H1 (cell line): Measurements from ENCODE around the gene CYREN. TPM values are rescaled to one million over a fixed set of nuclear protein-coding genes. Genes with fewer than 3 reads are reported as not detected.

ENCODE experiments used
- CTCF ChIA-PET: fragments of 300-600 bp; sonication (Branson Sonifier 250); formaldehyde crosslinking; loops from one replicate; lab custom pipeline; 2021; ENCODE audit not compliant: partially characterized antibody; lab: Charles Lee
- POLR2A ChIA-PET: fragments of 300-600 bp; sonication (Branson Sonifier 250); formaldehyde crosslinking; loops from one replicate; lab custom pipeline; 2021; ENCODE audit warnings: inconsistent platforms; ENCODE audit not compliant: partially characterized antibody; lab: Charles Lee
- DNase-seq, 2 experiments: peaks; one replicate each; pipeline versions ENCODE4 v3.0.0 to v3.0.0-alpha.2; 2010 to 2022; ENCODE audit warnings: low spot score in 2 of 2, low read depth in 1 of 2, mixed read lengths in 1 of 2
- FAIRE-seq: peaks from 2 replicates; lab custom pipeline; 2011; peaks lifted over from hg19 to GRCh38; lab: Jason Lieb, UNC
- H2AFZ ChIP-seq: 2 replicates; pipeline ENCODE4 v1.8.1; 2012; ENCODE audit warnings: low read length, inconsistent platforms
- H2AK5ac ChIP-seq: 2 replicates; pipeline ENCODE4 v1.6.1; 2013; ENCODE audit warnings: low read depth, low read length
- H2BK120ac ChIP-seq: replicated peaks from 2 replicates; pipeline ENCODE3; 2013; ENCODE audit warnings: low read depth, low read length, inconsistent platforms
- H2BK12ac ChIP-seq: 2 replicates; pipeline ENCODE4 v1.6.1; 2013; ENCODE audit warnings: low read depth, low read length
- H2BK15ac ChIP-seq: 2 replicates; pipeline ENCODE4 v1.6.1; 2013; ENCODE audit warnings: low read length
- H2BK20ac ChIP-seq: 2 replicates; pipeline ENCODE4 v1.6.1; 2013; ENCODE audit warnings: low read length
- H2BK5ac ChIP-seq: 2 replicates; pipeline ENCODE4 v1.6.1; 2013; ENCODE audit warnings: low read depth, low read length
- H3K14ac ChIP-seq: 2 replicates; pipeline ENCODE4 v1.6.1; 2013; ENCODE audit warnings: inconsistent platforms; ENCODE audit not compliant: insufficient read length
- H3K18ac ChIP-seq: 2 replicates; pipeline ENCODE4 v1.6.1; 2013; ENCODE audit warnings: low read length; ENCODE audit errors: extremely low read depth
- H3K23ac ChIP-seq: 2 replicates; pipeline ENCODE4 v1.6.1; 2013; ENCODE audit warnings: inconsistent platforms; ENCODE audit not compliant: insufficient read length
- H3K23me2 ChIP-seq: 2 replicates; pipeline ENCODE4 v1.6.1; 2013; ENCODE audit warnings: low read depth, low read length
- H3K27ac ChIP-seq: 2 replicates; pipeline ENCODE4 v1.6.1; 2011; ENCODE audit warnings: low read depth, low read length, inconsistent platforms
- H3K27me3 ChIP-seq, 4 experiments: replicated peaks in 1 of 4; 1 replicate in 1 of 4; 2 replicates in 3 of 4; pipeline versions ENCODE4 v1.6.1 to v1.8.1; 2011 to 2013; ENCODE audit warnings: low read length in 3 of 4, mild to moderate bottlenecking in 3 of 4, inconsistent platforms in 2 of 4, mixed read lengths in 2 of 4, moderate library complexity in 1 of 4; ENCODE audit not compliant: control insufficient read depth in 3 of 4, insufficient read depth in 3 of 4; ENCODE audit errors: extremely low read depth in 1 of 4
- H3K36me3 ChIP-seq, 4 experiments: 2 replicates each; pipeline versions ENCODE4 v1.6.1 to v1.8.1; 2011 to 2013; ENCODE audit warnings: mild to moderate bottlenecking in 4 of 4, low read length in 3 of 4, moderate library complexity in 2 of 4, control low read depth in 1 of 4, inconsistent platforms in 1 of 4; ENCODE audit not compliant: insufficient read depth in 4 of 4, control insufficient read depth in 2 of 4
- H3K4ac ChIP-seq: replicated peaks from 2 replicates; pipeline ENCODE3; 2013; ENCODE audit warnings: low read length, low read depth, mixed read lengths, inconsistent platforms; ENCODE audit not compliant: insufficient read length
- H3K4me1 ChIP-seq, 4 experiments: replicated peaks in 1 of 4; 1 replicate in 1 of 4; 2 replicates in 3 of 4; pipeline versions ENCODE4 v1.6.1 to v1.8.1; 2011 to 2013; ENCODE audit warnings: low read length in 3 of 4, inconsistent platforms in 2 of 4, mixed read lengths in 1 of 4; ENCODE audit not compliant: insufficient read depth in 4 of 4, control insufficient read depth in 3 of 4
- H3K4me2 ChIP-seq, 2 experiments: 2 replicates each; pipeline versions ENCODE4 v1.6.1 to v1.8.1; 2011 to 2013; ENCODE audit warnings: low read depth in 2 of 2, low read length in 2 of 2, control low read depth in 1 of 2, inconsistent platforms in 1 of 2, mild to moderate bottlenecking in 1 of 2; ENCODE audit not compliant: insufficient read depth in 1 of 2
- H3K4me3 ChIP-seq, 4 experiments: fragments of 200-600, 300-600 bp in 1 of 4; sonication (generic), shearing (Covaris generic), sonication (Bioruptor Twin) in 1 of 4; 2 replicates each; pipeline versions ENCODE4 v1.5.1 to v1.8.1; 2011 to 2016; ENCODE audit warnings: low read length in 4 of 4, low read depth in 3 of 4, control low read depth in 2 of 4, inconsistent platforms in 2 of 4, mild to moderate bottlenecking in 2 of 4, mixed read lengths in 1 of 4, moderate library complexity in 1 of 4; ENCODE audit not compliant: insufficient read depth in 2 of 4; ENCODE audit errors: extremely low read depth in 1 of 4
- H3K56ac ChIP-seq: replicated peaks from 2 replicates; pipeline ENCODE3; 2013; ENCODE audit warnings: low read depth, mild to moderate bottlenecking, mixed read lengths, low read length, inconsistent platforms; ENCODE audit not compliant: insufficient read length
- H3K79me1 ChIP-seq: 2 replicates; pipeline ENCODE4 v1.6.1; 2013; ENCODE audit warnings: low read depth, low read length, control low read depth
- H3K79me2 ChIP-seq, 2 experiments: 2 replicates each; pipeline versions ENCODE4 v1.6.1 to v1.8.1; 2012 to 2013; ENCODE audit warnings: low read length in 2 of 2, mild to moderate bottlenecking in 2 of 2, inconsistent platforms in 1 of 2; ENCODE audit not compliant: insufficient read depth in 2 of 2, control insufficient read depth in 1 of 2
- H3K9ac ChIP-seq, 4 experiments: replicated peaks in 1 of 4; 1 replicate in 1 of 4; 2 replicates in 3 of 4; pipeline versions ENCODE4 v1.6.1 to v1.8.1; 2011 to 2013; ENCODE audit warnings: low read depth in 3 of 4, low read length in 3 of 4, control low read depth in 2 of 4, mild to moderate bottlenecking in 2 of 4, moderate library complexity in 2 of 4, inconsistent platforms in 1 of 4; ENCODE audit errors: extremely low read depth in 1 of 4
- H3K9me3 ChIP-seq, 2 experiments: 2 replicates each; pipeline versions ENCODE4 v1.6.1 to v1.8.1; 2012 to 2013; ENCODE audit warnings: mild to moderate bottlenecking in 2 of 2, moderate library complexity in 2 of 2, control low read depth in 1 of 2, inconsistent platforms in 1 of 2, low read depth in 1 of 2, low read length in 1 of 2, mixed read lengths in 1 of 2; ENCODE audit not compliant: insufficient read depth in 2 of 2
- H4K20me1 ChIP-seq, 2 experiments: replicated peaks in 1 of 2; 2 replicates each; pipeline versions ENCODE3 to v1.8.1; 2011 to 2013; ENCODE audit warnings: inconsistent platforms in 2 of 2, low read length in 2 of 2, mild to moderate bottlenecking in 1 of 2; ENCODE audit not compliant: insufficient read depth in 2 of 2, control insufficient read depth in 1 of 2
- H4K5ac ChIP-seq: 2 replicates; pipeline ENCODE4 v1.6.1; 2013; ENCODE audit warnings: low read length, low read depth, mixed read lengths, inconsistent platforms; ENCODE audit not compliant: insufficient read length
- H4K8ac ChIP-seq: 2 replicates; pipeline ENCODE4 v1.8.0; 2013; ENCODE audit warnings: mild to moderate bottlenecking, moderate library complexity, low read length, inconsistent platforms; ENCODE audit not compliant: insufficient read depth; ENCODE audit errors: extremely low read depth
- H4K91ac ChIP-seq: replicated peaks from 2 replicates; pipeline ENCODE3; 2013; ENCODE audit warnings: low read length, mixed read lengths, inconsistent platforms; ENCODE audit not compliant: insufficient read length
- NANOG ChIP-seq: IDR thresholded peaks from 2 replicates; pipeline ENCODE4 v1.6.1; 2011; ENCODE audit warnings: low read length, low read depth, mild to moderate bottlenecking, inconsistent platforms; ENCODE audit not compliant: insufficient read depth, poor library complexity, severe bottlenecking
- NRF1 ChIP-seq: IDR thresholded peaks from 2 replicates; pipeline ENCODE4 v1.6.1; 2011; ENCODE audit warnings: mild to moderate bottlenecking, low read depth, low read length, improper control_type of control experiment
- WGBS, 2 experiments: shearing (Covaris generic) in 1 of 2; methylation state at CpG; one replicate each; pipeline versions ENCODE4 v1.1.6 to v1.1.7; 2013 to 2015; ENCODE audit warnings: low lambda C conversion rate in 2 of 2, mixed read lengths in 2 of 2, inconsistent platforms in 1 of 2, low coverage in 1 of 2, missing lambda C conversion rate in 1 of 2; ENCODE audit not compliant: insufficient replicate concordance in 2 of 2, insufficient coverage in 1 of 2, insufficient read length in 1 of 2; ENCODE audit errors: extremely low coverage in 1 of 2, missing lambda C conversion rate in 1 of 2; 5-methylcytosine and 5-hydroxymethylcytosine counted together
- polyA plus RNA-seq, 7 experiments: library from polyadenylated mRNA; depleted of rRNA in 3 of 7; stranded (reverse) in 5 of 7; unstranded in 2 of 7; fragments of >200 nt in 5 of 7; fragments of 200-250 nt in 2 of 7; gene quantifications; 1 replicate in 5 of 7; 2 replicates in 1 of 7; 4 replicates in 1 of 7; pipeline versions ENCODE4 v1.2.1 to v1.2.3, GENCODE V29; 2011 to 2013; ENCODE audit warnings: missing spikeins in 2 of 7, mixed read lengths in 2 of 7
- total RNA-seq: library from RNA; stranded (reverse); fragmentation: NEBNext Ultra II Directional; extraction: Animal tissue kit (Norgen Biotek cat#: 25700); gene quantifications from 2 replicates; pipeline ENCODE4 v1.2.1, GENCODE V29; 2021

The CYREN gene
- total and polyA plus RNA-seq, 2 of the 8 experiments (the other 6 are each of a cell fraction or from before 2014, with no cell fraction given), result 25.1 to 46.2 TPM

- H3K79me2 ChIP-seq, result no peaks in the 10 kb centered on the region
- H2BK15ac ChIP-seq, result no peak overlapping the region
- H2BK5ac ChIP-seq, result no peak overlapping the region
- no peak overlapping the region for H3K56ac ChIP-seq
- H3K9ac ChIP-seq, result no peak overlapping the region
- H3K14ac ChIP-seq, result no peak overlapping the region
- H3K9me3 ChIP-seq, result no peaks in the 10 kb centered on the region
- H3K23ac ChIP-seq, result no peak overlapping the region
- no peak overlapping the region for H2BK12ac ChIP-seq
- H3K23me2 ChIP-seq, result peaks cover 8% of the 10 kb centered on the region
- H3K79me1 ChIP-seq, result no peaks in the 10 kb centered on the region
- H3K18ac ChIP-seq, result no peak overlapping the region
- WGBS, 2 experiments, result 84% methylated on average over 8 of the region's 8 CpGs; no CpG with 5 or more reads in 1 of the 2 experiments
- ChIA-PET POLR2A (interaction anchor here (0.6 to 1.3 kb wide), 3 partner anchors 14 to 88 kb away, joined by 3 read pairs; no protein-coding TSS in a partner anchor), CTCF (interaction anchor here (0.9 to 1.3 kb wide), 4 partner anchors 9 to 157 kb away, joined by 3 to 5 read pairs (median 3); no protein-coding TSS in a partner anchor)
- H3K27me3 ChIP-seq, result peaks cover 0 to 8% (median 3%) of the 10 kb centered on the region in 4 experiments; a peak in 5 of 7 replicates
- H3K27ac ChIP-seq, result no peak overlapping the region
- H4K8ac ChIP-seq, result no peak overlapping the region
- H4K91ac ChIP-seq, result no peak overlapping the region
- no peak overlapping the region for H2BK120ac ChIP-seq
- no peaks in the 10 kb centered on the region; a peak in 1 of 8 replicates for H3K36me3 ChIP-seq
- H4K5ac ChIP-seq, result no peak overlapping the region
- no peaks in the 10 kb centered on the region; a peak in 2 of 7 replicates for H3K4me1 ChIP-seq
- no peak overlapping the region for H2BK20ac ChIP-seq
- DNase-seq (no peak), FAIRE-seq (no peak)
- no peak overlapping the region for H3K4ac ChIP-seq
- H3K4me2 ChIP-seq, result no peak overlapping the region
- H2AK5ac ChIP-seq, result no peak overlapping the region
- no peak overlapping the region for H3K4me3 ChIP-seq
- H4K20me1 ChIP-seq, result peaks cover 0 to 1% of the 10 kb centered on the region in 2 experiments
- H2AFZ ChIP-seq, result no peak overlapping the region
- TF ChIP-seq NRF1 (no peak), NANOG (no peak)
Observed at GRCh38 chr7:135207406-135208101, 37.0 kb upstream of the CYREN start.
